H1 (cell line): Measurements from ENCODE around the gene PLCXD1. TPM values are rescaled to one million over a fixed set of nuclear protein-coding genes. Genes with fewer than 3 reads are reported as not detected.
A peak's percentile ranks its signal among the peaks of the same experiment; 100 is the strongest.

Experiments
- CTCF ChIA-PET: fragments of 300-600 bp; sonication (Branson Sonifier 250); formaldehyde crosslinking; loops from one replicate; lab custom pipeline; 2021; ENCODE audit not compliant: partially characterized antibody; lab: Charles Lee
- POLR2A ChIA-PET: fragments of 300-600 bp; sonication (Branson Sonifier 250); formaldehyde crosslinking; loops from one replicate; lab custom pipeline; 2021; ENCODE audit warnings: inconsistent platforms; ENCODE audit not compliant: partially characterized antibody; lab: Charles Lee
- DNase-seq, 2 experiments: peaks; one replicate each; pipeline versions ENCODE4 v3.0.0 to v3.0.0-alpha.2; 2010 to 2022; ENCODE audit warnings: low spot score in 2 of 2, low read depth in 1 of 2, mixed read lengths in 1 of 2
- FAIRE-seq: peaks from 2 replicates; lab custom pipeline; 2011; peaks lifted over from hg19 to GRCh38; lab: Jason Lieb, UNC
- H2AFZ ChIP-seq: 2 replicates; pipeline ENCODE4 v1.8.1; 2012; ENCODE audit warnings: low read length, inconsistent platforms
- H2AK5ac ChIP-seq: 2 replicates; pipeline ENCODE4 v1.6.1; 2013; ENCODE audit warnings: low read depth, low read length
- H2BK120ac ChIP-seq: replicated peaks from 2 replicates; pipeline ENCODE3; 2013; ENCODE audit warnings: low read depth, low read length, inconsistent platforms
- H2BK12ac ChIP-seq: 2 replicates; pipeline ENCODE4 v1.6.1; 2013; ENCODE audit warnings: low read depth, low read length
- H2BK15ac ChIP-seq: 2 replicates; pipeline ENCODE4 v1.6.1; 2013; ENCODE audit warnings: low read length
- H2BK20ac ChIP-seq: 2 replicates; pipeline ENCODE4 v1.6.1; 2013; ENCODE audit warnings: low read length
- H2BK5ac ChIP-seq: 2 replicates; pipeline ENCODE4 v1.6.1; 2013; ENCODE audit warnings: low read depth, low read length
- H3K14ac ChIP-seq: 2 replicates; pipeline ENCODE4 v1.6.1; 2013; ENCODE audit warnings: inconsistent platforms; ENCODE audit not compliant: insufficient read length
- H3K18ac ChIP-seq: 2 replicates; pipeline ENCODE4 v1.6.1; 2013; ENCODE audit warnings: low read length; ENCODE audit errors: extremely low read depth
- H3K23ac ChIP-seq: 2 replicates; pipeline ENCODE4 v1.6.1; 2013; ENCODE audit warnings: inconsistent platforms; ENCODE audit not compliant: insufficient read length
- H3K23me2 ChIP-seq: 2 replicates; pipeline ENCODE4 v1.6.1; 2013; ENCODE audit warnings: low read depth, low read length
- H3K27ac ChIP-seq: 2 replicates; pipeline ENCODE4 v1.6.1; 2011; ENCODE audit warnings: low read depth, low read length, inconsistent platforms
- H3K27me3 ChIP-seq, 4 experiments: replicated peaks in 1 of 4; 1 replicate in 1 of 4; 2 replicates in 3 of 4; pipeline versions ENCODE4 v1.6.1 to v1.8.1; 2011 to 2013; ENCODE audit warnings: low read length in 3 of 4, mild to moderate bottlenecking in 3 of 4, inconsistent platforms in 2 of 4, mixed read lengths in 2 of 4, moderate library complexity in 1 of 4; ENCODE audit not compliant: control insufficient read depth in 3 of 4, insufficient read depth in 3 of 4; ENCODE audit errors: extremely low read depth in 1 of 4
- H3K36me3 ChIP-seq, 4 experiments: 2 replicates each; pipeline versions ENCODE4 v1.6.1 to v1.8.1; 2011 to 2013; ENCODE audit warnings: mild to moderate bottlenecking in 4 of 4, low read length in 3 of 4, moderate library complexity in 2 of 4, control low read depth in 1 of 4, inconsistent platforms in 1 of 4; ENCODE audit not compliant: insufficient read depth in 4 of 4, control insufficient read depth in 2 of 4
- H3K4ac ChIP-seq: replicated peaks from 2 replicates; pipeline ENCODE3; 2013; ENCODE audit warnings: low read length, low read depth, mixed read lengths, inconsistent platforms; ENCODE audit not compliant: insufficient read length
- H3K4me1 ChIP-seq, 4 experiments: replicated peaks in 1 of 4; 1 replicate in 1 of 4; 2 replicates in 3 of 4; pipeline versions ENCODE4 v1.6.1 to v1.8.1; 2011 to 2013; ENCODE audit warnings: low read length in 3 of 4, inconsistent platforms in 2 of 4, mixed read lengths in 1 of 4; ENCODE audit not compliant: insufficient read depth in 4 of 4, control insufficient read depth in 3 of 4
- H3K4me2 ChIP-seq, 2 experiments: 2 replicates each; pipeline versions ENCODE4 v1.6.1 to v1.8.1; 2011 to 2013; ENCODE audit warnings: low read depth in 2 of 2, low read length in 2 of 2, control low read depth in 1 of 2, inconsistent platforms in 1 of 2, mild to moderate bottlenecking in 1 of 2; ENCODE audit not compliant: insufficient read depth in 1 of 2
- H3K4me3 ChIP-seq, 4 experiments: fragments of 200-600, 300-600 bp in 1 of 4; sonication (generic), shearing (Covaris generic), sonication (Bioruptor Twin) in 1 of 4; 2 replicates each; pipeline versions ENCODE4 v1.5.1 to v1.8.1; 2011 to 2016; ENCODE audit warnings: low read length in 4 of 4, low read depth in 3 of 4, control low read depth in 2 of 4, inconsistent platforms in 2 of 4, mild to moderate bottlenecking in 2 of 4, mixed read lengths in 1 of 4, moderate library complexity in 1 of 4; ENCODE audit not compliant: insufficient read depth in 2 of 4; ENCODE audit errors: extremely low read depth in 1 of 4
- H3K56ac ChIP-seq: replicated peaks from 2 replicates; pipeline ENCODE3; 2013; ENCODE audit warnings: low read depth, mild to moderate bottlenecking, mixed read lengths, low read length, inconsistent platforms; ENCODE audit not compliant: insufficient read length
- H3K79me1 ChIP-seq: 2 replicates; pipeline ENCODE4 v1.6.1; 2013; ENCODE audit warnings: low read depth, low read length, control low read depth
- H3K79me2 ChIP-seq, 2 experiments: 2 replicates each; pipeline versions ENCODE4 v1.6.1 to v1.8.1; 2012 to 2013; ENCODE audit warnings: low read length in 2 of 2, mild to moderate bottlenecking in 2 of 2, inconsistent platforms in 1 of 2; ENCODE audit not compliant: insufficient read depth in 2 of 2, control insufficient read depth in 1 of 2
- H3K9ac ChIP-seq, 4 experiments: replicated peaks in 1 of 4; 1 replicate in 1 of 4; 2 replicates in 3 of 4; pipeline versions ENCODE4 v1.6.1 to v1.8.1; 2011 to 2013; ENCODE audit warnings: low read depth in 3 of 4, low read length in 3 of 4, control low read depth in 2 of 4, mild to moderate bottlenecking in 2 of 4, moderate library complexity in 2 of 4, inconsistent platforms in 1 of 4; ENCODE audit errors: extremely low read depth in 1 of 4
- H3K9me3 ChIP-seq, 2 experiments: 2 replicates each; pipeline versions ENCODE4 v1.6.1 to v1.8.1; 2012 to 2013; ENCODE audit warnings: mild to moderate bottlenecking in 2 of 2, moderate library complexity in 2 of 2, control low read depth in 1 of 2, inconsistent platforms in 1 of 2, low read depth in 1 of 2, low read length in 1 of 2, mixed read lengths in 1 of 2; ENCODE audit not compliant: insufficient read depth in 2 of 2
- H4K20me1 ChIP-seq, 2 experiments: replicated peaks in 1 of 2; 2 replicates each; pipeline versions ENCODE3 to v1.8.1; 2011 to 2013; ENCODE audit warnings: inconsistent platforms in 2 of 2, low read length in 2 of 2, mild to moderate bottlenecking in 1 of 2; ENCODE audit not compliant: insufficient read depth in 2 of 2, control insufficient read depth in 1 of 2
- H4K5ac ChIP-seq: 2 replicates; pipeline ENCODE4 v1.6.1; 2013; ENCODE audit warnings: low read length, low read depth, mixed read lengths, inconsistent platforms; ENCODE audit not compliant: insufficient read length
- H4K8ac ChIP-seq: 2 replicates; pipeline ENCODE4 v1.8.0; 2013; ENCODE audit warnings: mild to moderate bottlenecking, moderate library complexity, low read length, inconsistent platforms; ENCODE audit not compliant: insufficient read depth; ENCODE audit errors: extremely low read depth
- H4K91ac ChIP-seq: replicated peaks from 2 replicates; pipeline ENCODE3; 2013; ENCODE audit warnings: low read length, mixed read lengths, inconsistent platforms; ENCODE audit not compliant: insufficient read length
- ATF3 ChIP-seq: IDR thresholded peaks from 2 replicates; pipeline ENCODE4 v1.6.1; 2011; ENCODE audit warnings: low read depth, mild to moderate bottlenecking, low read length; ENCODE audit not compliant: insufficient read depth
- SP2 ChIP-seq: IDR thresholded peaks from 2 replicates; pipeline ENCODE4 v1.6.1; 2012; ENCODE audit warnings: mild to moderate bottlenecking, low read length, inconsistent platforms
- WGBS, 2 experiments: shearing (Covaris generic) in 1 of 2; methylation state at CpG; one replicate each; pipeline versions ENCODE4 v1.1.6 to v1.1.7; 2013 to 2015; ENCODE audit warnings: low lambda C conversion rate in 2 of 2, mixed read lengths in 2 of 2, inconsistent platforms in 1 of 2, low coverage in 1 of 2, missing lambda C conversion rate in 1 of 2; ENCODE audit not compliant: insufficient replicate concordance in 2 of 2, insufficient coverage in 1 of 2, insufficient read length in 1 of 2; ENCODE audit errors: extremely low coverage in 1 of 2, missing lambda C conversion rate in 1 of 2; 5-methylcytosine and 5-hydroxymethylcytosine counted together
- polyA plus RNA-seq, 7 experiments: library from polyadenylated mRNA; depleted of rRNA in 3 of 7; stranded (reverse) in 5 of 7; unstranded in 2 of 7; fragments of >200 nt in 5 of 7; fragments of 200-250 nt in 2 of 7; gene quantifications; 1 replicate in 5 of 7; 2 replicates in 1 of 7; 4 replicates in 1 of 7; pipeline versions ENCODE4 v1.2.1 to v1.2.3, GENCODE V29; 2011 to 2013; ENCODE audit warnings: missing spikeins in 2 of 7, mixed read lengths in 2 of 7
- total RNA-seq: library from RNA; stranded (reverse); fragmentation: NEBNext Ultra II Directional; extraction: Animal tissue kit (Norgen Biotek cat#: 25700); gene quantifications from 2 replicates; pipeline ENCODE4 v1.2.1, GENCODE V29; 2021

Gene PLCXD1
- total and polyA plus RNA-seq, 2 of the 8 experiments (the other 6 are each of a cell fraction or from before 2014, with no cell fraction given): 93.6 to 124 TPM

DNA sequence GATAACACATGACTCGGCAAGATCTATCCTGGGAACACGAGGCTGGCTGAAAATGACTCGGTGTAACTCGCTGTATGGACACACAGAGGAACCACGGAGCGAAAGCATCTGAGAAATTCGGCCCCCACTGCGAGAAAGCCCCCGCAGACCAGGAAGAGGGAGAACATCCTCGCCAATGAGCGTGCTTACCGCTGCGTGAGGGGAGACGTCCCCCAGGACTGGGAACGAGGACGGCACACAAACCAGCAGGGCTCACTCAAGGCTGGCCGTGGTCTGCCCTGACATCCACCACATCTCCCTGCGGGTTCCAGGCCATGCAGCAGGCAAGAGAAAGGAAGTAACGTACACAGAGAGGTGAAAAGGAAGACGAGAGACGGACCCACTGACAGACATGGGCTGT, 55.0 kb downstream of the PLCXD1 start:
- Histone ChIP-seq H4K20me1 (peaks cover 0 to 14% of the 10 kb centered on the region in 2 experiments), H3K4me3 (no peak overlapping the region), H2BK5ac (peak overlapping the region; percentile 30; the same call in 1 of the 2 replicates), H3K9me3 (no peaks in the 10 kb centered on the region; a peak in 1 of 4 replicates), H3K9ac (no peak overlapping the region), H4K5ac (no peak overlapping the region), H3K4ac (no peak overlapping the region), H2AK5ac (no peak overlapping the region), H3K23me2 (no peaks in the 10 kb centered on the region), H4K8ac (no peak overlapping the region), H2BK15ac (no peak overlapping the region), H3K56ac (no peak overlapping the region), H3K27ac (no peak overlapping the region), H3K79me1 (no peaks in the 10 kb centered on the region; the same call in 1 of the 2 replicates), H2BK12ac (no peak overlapping the region), H2AFZ (no peak overlapping the region), H4K91ac (no peak overlapping the region), H3K4me1 (peaks cover 0 to 2% (median under 1%) of the 10 kb centered on the region in 4 experiments; a peak in 3 of 7 replicates), H3K4me2 (no peak overlapping the region), H2BK120ac (no peak overlapping the region), H3K27me3 (no peaks in the 10 kb centered on the region), H3K18ac (no peak overlapping the region), H3K23ac (no peak overlapping the region), H3K79me2 (no peaks in the 10 kb centered on the region), H2BK20ac (no peak overlapping the region), H3K36me3 (peaks cover 5 to 45% (median 20%) of the 10 kb centered on the region in 4 experiments; a peak in 5 of 8 replicates), H3K14ac (no peak overlapping the region)
- ChIA-PET POLR2A (no interaction called here), CTCF (no interaction called here)
- no peak for FAIRE-seq
- WGBS, 2 experiments: 86% methylated on average over 19 of the region's 21 CpGs; no CpG with 5 or more reads in 1 of the 2 experiments
- DNase-seq: no peak
- TF ChIP-seq ATF3 (no peak), SP2 (no peak)
